Measurements from ENCODE around the gene TICAM2.

The TICAM2 gene

DNA sequence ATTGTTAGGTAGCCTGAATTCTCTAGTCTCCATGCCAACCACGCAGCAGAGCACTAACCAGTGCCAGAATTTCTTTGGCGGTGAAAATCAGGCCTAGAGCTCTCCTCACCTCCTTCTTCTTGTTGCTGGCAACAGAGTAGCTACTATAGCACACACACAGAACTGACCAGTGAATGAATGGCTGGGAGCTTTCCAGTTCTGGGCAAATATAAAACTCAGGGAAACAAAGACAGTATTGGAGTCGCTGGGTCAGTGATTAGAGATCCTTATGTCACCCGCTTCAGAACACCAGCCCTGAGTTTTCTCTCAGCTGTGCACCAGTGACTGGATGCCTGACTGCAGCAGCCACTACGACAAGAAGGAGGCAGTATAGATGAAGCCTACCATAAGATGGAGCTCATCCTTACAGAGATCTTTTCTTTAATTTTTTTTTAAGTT is 30.8 kb downstream of the TICAM2 start:
- no peak for ATAC-seq

DNA sequence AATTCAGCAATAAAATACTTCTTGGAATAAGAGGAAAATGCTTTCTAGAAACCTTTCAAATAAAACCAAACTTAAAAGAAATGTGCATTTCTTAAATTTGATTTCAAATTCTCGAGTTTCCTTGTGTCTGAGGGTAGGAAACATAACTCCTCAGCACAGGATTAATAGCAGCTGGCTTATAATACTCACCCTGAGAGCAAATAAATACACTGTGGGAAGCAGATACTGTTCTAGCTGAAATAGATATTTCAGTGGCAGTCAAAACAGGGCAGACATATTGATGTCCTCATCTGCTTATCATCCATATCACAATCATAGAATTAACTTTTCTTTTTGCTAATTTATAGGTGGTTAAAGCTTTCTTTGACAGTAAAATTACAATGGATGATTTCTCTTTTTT is 33.6 kb downstream of the TICAM2 start:
- ATAC-seq: no peak

More for the DNA sequence above, 30.8 kb downstream of the TICAM2 start:
- TF ChIP-seq, protein P1, sequence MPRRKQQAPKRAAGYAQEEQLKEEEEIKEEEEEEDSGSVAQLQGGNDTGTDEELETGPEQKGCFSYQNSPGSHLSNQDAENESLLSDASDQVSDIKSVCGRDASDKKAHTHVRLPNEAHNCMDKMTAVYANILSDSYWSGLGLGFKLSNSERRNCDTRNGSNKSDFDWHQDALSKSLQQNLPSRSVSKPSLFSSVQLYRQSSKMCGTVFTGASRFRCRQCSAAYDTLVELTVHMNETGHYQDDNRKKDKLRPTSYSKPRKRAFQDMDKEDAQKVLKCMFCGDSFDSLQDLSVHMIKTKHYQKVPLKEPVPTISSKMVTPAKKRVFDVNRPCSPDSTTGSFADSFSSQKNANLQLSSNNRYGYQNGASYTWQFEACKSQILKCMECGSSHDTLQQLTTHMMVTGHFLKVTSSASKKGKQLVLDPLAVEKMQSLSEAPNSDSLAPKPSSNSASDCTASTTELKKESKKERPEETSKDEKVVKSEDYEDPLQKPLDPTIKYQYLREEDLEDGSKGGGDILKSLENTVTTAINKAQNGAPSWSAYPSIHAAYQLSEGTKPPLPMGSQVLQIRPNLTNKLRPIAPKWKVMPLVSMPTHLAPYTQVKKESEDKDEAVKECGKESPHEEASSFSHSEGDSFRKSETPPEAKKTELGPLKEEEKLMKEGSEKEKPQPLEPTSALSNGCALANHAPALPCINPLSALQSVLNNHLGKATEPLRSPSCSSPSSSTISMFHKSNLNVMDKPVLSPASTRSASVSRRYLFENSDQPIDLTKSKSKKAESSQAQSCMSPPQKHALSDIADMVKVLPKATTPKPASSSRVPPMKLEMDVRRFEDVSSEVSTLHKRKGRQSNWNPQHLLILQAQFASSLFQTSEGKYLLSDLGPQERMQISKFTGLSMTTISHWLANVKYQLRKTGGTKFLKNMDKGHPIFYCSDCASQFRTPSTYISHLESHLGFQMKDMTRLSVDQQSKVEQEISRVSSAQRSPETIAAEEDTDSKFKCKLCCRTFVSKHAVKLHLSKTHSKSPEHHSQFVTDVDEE (CRISPR knock-in tag; IDR thresholded peaks at IDR 0.05): no peak
- TF ChIP-seq ARNTL (CRISPR knock-in tag; IDR thresholded peaks at IDR 0.05; ENCODE audit: borderline replicate concordance, low read depth): no peak
- TF ChIP-seq, protein P2, sequence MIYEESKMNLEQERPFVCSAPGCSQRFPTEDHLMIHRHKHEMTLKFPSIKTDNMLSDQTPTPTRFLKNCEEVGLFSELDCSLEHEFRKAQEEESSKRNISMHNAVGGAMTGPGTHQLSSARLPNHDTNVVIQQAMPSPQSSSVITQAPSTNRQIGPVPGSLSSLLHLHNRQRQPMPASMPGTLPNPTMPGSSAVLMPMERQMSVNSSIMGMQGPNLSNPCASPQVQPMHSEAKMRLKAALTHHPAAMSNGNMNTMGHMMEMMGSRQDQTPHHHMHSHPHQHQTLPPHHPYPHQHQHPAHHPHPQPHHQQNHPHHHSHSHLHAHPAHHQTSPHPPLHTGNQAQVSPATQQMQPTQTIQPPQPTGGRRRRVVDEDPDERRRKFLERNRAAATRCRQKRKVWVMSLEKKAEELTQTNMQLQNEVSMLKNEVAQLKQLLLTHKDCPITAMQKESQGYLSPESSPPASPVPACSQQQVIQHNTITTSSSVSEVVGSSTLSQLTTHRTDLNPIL (CRISPR knock-in tag; IDR thresholded peaks at IDR 0.05; ENCODE audit: low read depth): no peak
- TF ChIP-seq TCF4 (CRISPR knock-in tag; IDR thresholded peaks at IDR 0.05; ENCODE audit: borderline replicate concordance): no peak
- TF ChIP-seq SNAI2 (CRISPR knock-in tag; IDR thresholded peaks at IDR 0.05): no peak
- TF ChIP-seq ZNF8 (CRISPR knock-in tag; IDR thresholded peaks at IDR 0.05): no peak
- TF ChIP-seq, protein P3, sequence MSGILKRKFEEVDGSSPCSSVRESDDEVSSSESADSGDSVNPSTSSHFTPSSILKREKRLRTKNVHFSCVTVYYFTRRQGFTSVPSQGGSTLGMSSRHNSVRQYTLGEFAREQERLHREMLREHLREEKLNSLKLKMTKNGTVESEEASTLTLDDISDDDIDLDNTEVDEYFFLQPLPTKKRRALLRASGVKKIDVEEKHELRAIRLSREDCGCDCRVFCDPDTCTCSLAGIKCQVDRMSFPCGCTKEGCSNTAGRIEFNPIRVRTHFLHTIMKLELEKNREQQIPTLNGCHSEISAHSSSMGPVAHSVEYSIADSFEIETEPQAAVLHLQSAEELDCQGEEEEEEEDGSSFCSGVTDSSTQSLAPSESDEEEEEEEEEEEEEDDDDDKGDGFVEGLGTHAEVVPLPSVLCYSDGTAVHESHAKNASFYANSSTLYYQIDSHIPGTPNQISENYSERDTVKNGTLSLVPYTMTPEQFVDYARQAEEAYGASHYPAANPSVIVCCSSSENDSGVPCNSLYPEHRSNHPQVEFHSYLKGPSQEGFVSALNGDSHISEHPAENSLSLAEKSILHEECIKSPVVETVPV (CRISPR knock-in tag; IDR thresholded peaks at IDR 0.05): no peak
- TF ChIP-seq, protein P4, sequence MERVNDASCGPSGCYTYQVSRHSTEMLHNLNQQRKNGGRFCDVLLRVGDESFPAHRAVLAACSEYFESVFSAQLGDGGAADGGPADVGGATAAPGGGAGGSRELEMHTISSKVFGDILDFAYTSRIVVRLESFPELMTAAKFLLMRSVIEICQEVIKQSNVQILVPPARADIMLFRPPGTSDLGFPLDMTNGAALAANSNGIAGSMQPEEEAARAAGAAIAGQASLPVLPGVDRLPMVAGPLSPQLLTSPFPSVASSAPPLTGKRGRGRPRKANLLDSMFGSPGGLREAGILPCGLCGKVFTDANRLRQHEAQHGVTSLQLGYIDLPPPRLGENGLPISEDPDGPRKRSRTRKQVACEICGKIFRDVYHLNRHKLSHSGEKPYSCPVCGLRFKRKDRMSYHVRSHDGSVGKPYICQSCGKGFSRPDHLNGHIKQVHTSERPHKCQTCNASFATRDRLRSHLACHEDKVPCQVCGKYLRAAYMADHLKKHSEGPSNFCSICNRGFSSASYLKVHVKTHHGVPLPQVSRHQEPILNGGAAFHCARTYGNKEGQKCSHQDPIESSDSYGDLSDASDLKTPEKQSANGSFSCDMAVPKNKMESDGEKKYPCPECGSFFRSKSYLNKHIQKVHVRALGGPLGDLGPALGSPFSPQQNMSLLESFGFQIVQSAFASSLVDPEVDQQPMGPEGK (CRISPR knock-in tag; IDR thresholded peaks at IDR 0.05; ENCODE audit: borderline replicate concordance): no peak
- TF ChIP-seq ZFP30 (CRISPR knock-in tag; IDR thresholded peaks at IDR 0.05): no peak
- TF ChIP-seq TOX (CRISPR knock-in tag; IDR thresholded peaks at IDR 0.05; ENCODE audit: borderline replicate concordance): no peak
- TF ChIP-seq OSR1 (CRISPR knock-in tag; IDR thresholded peaks at IDR 0.05): no peak
- TF ChIP-seq, protein P5, sequence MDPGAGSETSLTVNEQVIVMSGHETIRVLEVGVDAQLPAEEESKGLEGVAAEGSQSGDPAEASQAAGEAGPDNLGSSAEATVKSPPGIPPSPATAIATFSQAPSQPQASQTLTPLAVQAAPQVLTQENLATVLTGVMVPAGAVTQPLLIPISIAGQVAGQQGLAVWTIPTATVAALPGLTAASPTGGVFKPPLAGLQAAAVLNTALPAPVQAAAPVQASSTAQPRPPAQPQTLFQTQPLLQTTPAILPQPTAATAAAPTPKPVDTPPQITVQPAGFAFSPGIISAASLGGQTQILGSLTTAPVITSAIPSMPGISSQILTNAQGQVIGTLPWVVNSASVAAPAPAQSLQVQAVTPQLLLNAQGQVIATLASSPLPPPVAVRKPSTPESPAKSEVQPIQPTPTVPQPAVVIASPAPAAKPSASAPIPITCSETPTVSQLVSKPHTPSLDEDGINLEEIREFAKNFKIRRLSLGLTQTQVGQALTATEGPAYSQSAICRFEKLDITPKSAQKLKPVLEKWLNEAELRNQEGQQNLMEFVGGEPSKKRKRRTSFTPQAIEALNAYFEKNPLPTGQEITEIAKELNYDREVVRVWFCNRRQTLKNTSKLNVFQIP (CRISPR knock-in tag; IDR thresholded peaks at IDR 0.05; ENCODE audit: borderline replicate concordance, low read depth): no peak
- no peak for TF ChIP-seq RARB (CRISPR knock-in tag; IDR thresholded peaks at IDR 0.05)
- TF ChIP-seq BACH2 (CRISPR knock-in tag; IDR thresholded peaks at IDR 0.05; ENCODE audit: borderline replicate concordance): no peak
- no peak for TF ChIP-seq ISL1 (CRISPR knock-in tag; IDR thresholded peaks at IDR 0.05)
- no peak for TF ChIP-seq CSDC2 (CRISPR knock-in tag; IDR thresholded peaks at IDR 0.05)
- TF ChIP-seq GLIS3 (CRISPR knock-in tag; IDR thresholded peaks at IDR 0.05): no peak
- no peak for TF ChIP-seq ZFP3 (CRISPR knock-in tag; IDR thresholded peaks at IDR 0.05)

More for the DNA sequence above, 33.6 kb downstream of the TICAM2 start:
- no peak for TF ChIP-seq GLIS3 (CRISPR knock-in tag; IDR thresholded peaks at IDR 0.05)
- TF ChIP-seq TOX (CRISPR knock-in tag; IDR thresholded peaks at IDR 0.05; ENCODE audit: borderline replicate concordance): no peak
- TF ChIP-seq ZFP30 (CRISPR knock-in tag; IDR thresholded peaks at IDR 0.05): no peak
- TF ChIP-seq, protein P5 (CRISPR knock-in tag; IDR thresholded peaks at IDR 0.05; ENCODE audit: borderline replicate concordance, low read depth): no peak
- no peak for TF ChIP-seq ZFP3 (CRISPR knock-in tag; IDR thresholded peaks at IDR 0.05)
- no peak for TF ChIP-seq SNAI2 (CRISPR knock-in tag; IDR thresholded peaks at IDR 0.05)
- TF ChIP-seq, protein P1 (CRISPR knock-in tag; IDR thresholded peaks at IDR 0.05): no peak
- TF ChIP-seq BACH2 (CRISPR knock-in tag; IDR thresholded peaks at IDR 0.05; ENCODE audit: borderline replicate concordance): no peak

Data from SK-N-SH treated with all-trans-retinoic acid at 6 μM for 48 hours (cell line).